Right ventricle myocardium superior (tissue), 1 donor: ENCODE measurements around the gene HMCN2. TPM values are rescaled to one million over a fixed set of nuclear protein-coding genes. Genes with fewer than 3 reads are reported as not detected.
"Not testable (repeated sequence)": the region's sequence is repeated elsewhere in the genome, so short reads cannot be mapped to it uniquely, and the experiment has no call there.

Source experiments
- ATAC-seq: fragments of 200-7000 bp; cut with Tn5 transposase; one replicate; pipeline ENCODE4 v1.9.1; 2020; ENCODE audit warnings: mild to moderate bottlenecking; ENCODE audit not compliant: poor library complexity
- DNase-seq: peaks from one replicate; pipeline ENCODE4 v3.0.0-alpha.2; 2020
- intact Hi-C: fragments of 100-400 bp; cut with DNase I; formaldehyde crosslinking; loops from one replicate; pipeline ENCODE4 v1.11.2; 2022
- total RNA-seq: library from RNA; stranded (reverse); fragmentation: NEBNext Ultra II Directional; extraction: Animal tissue kit (Norgen Biotek cat#: 25700); gene quantifications from one replicate; pipeline ENCODE4 v1.2.1, GENCODE V29; 2021
- donor health status: DM: no; HTN: yes; CAD: no; lungs with severe emphysema.

The HMCN2 gene
- total RNA-seq, 1 donor from 2014 or later, result 5.2 TPM

DNA sequence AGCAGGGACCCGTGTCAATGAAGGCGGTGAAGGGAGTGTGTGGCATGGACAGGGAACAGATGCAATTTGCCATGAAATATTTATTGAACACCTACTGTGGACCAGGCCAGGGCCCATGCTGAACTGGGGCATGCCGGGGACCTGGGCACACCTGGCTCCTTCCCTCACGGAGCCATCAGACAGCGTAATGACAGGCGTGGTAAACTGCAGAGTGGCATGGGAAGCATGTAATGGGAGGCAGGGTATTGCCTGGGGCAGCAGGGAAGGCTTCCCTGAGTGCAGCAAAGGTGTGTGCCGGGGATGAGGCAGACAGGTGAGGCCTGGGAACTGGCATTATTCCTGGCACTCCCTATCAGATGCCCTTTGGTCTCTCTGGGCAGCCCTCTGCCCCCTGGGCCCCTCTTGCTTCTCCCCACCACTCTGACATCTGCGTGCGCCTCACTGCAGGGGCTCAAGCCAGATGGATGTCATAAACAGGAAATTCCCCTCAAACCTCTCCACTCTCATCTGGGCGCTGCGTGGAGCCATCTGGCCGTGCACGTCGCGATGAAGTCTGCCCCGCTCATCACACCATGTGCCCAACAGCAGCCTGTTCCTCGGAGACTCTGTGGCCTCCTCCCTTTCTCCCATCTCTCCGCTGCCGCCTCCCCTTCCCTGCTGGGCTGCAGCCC lies 67.6 kb downstream of the HMCN2 start:
- peak; percentile 50 for DNase-seq
- ATAC-seq, result peak; percentile 8
- intact Hi-C loops, result no loop called here

DNA sequence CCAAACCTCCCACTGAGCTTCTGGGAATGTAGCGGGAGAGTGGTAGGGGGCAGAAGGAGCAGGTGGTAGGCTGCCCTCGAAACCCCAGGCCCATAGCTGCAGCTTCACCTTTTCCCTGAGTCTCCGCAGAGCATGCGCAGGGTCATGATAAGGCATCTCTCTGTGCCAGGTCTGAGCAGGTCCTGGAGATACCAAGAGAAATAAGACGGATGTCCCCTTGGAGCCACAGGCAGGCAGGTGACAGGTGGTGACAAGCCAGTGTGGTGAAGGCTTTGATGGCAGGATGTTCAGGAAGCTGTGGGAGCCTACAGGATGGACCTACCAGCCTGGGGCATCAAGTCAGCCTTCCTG lies 68.1 kb downstream of the HMCN2 start:
- DNase-seq (no peak), ATAC-seq (no peak)
- intact Hi-C loops, result no loop called here

GRCh38 chr9:130334915-130335314 lies 69.4 kb downstream of the HMCN2 start:
- DNase-seq (no peak), ATAC-seq (no peak)
- intact Hi-C loops, result no loop called here

- ATAC-seq (no peak), DNase-seq (no peak)
- intact Hi-C loops, result no loop called here
Measured at GRCh38 chr9:130336027-130336610, 70.6 kb downstream of the HMCN2 start.

GRCh38 chr9:130336885-130337284 lies 71.3 kb downstream of the HMCN2 start:
- intact Hi-C loops, result no loop called here
- peak; percentile 26 for DNase-seq
- no peak for ATAC-seq

DNA sequence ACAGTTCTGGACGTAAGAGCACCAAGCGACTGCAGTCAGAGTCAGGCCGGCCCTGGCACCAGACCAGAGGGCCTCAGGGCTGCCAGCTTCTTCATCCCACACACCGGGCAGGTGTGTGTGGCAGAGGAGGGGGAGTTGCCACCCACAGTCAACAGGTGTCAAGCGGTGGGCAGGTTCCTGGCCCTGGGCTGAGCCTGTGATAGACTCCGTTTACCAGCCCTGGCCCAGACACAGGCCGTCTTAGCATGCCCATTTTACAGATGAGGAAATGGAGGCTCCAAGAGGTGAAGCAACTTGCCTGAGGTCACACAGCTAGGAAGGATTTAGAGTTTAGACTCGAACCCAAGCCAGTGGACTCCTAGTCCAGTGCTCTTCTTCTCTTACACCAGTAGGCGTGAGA lies 71.8 kb downstream of the HMCN2 start:
- ATAC-seq, result no peak
- DNase-seq, result no peak
- intact Hi-C loops, result no loop called here

GRCh38 chr9:130337784-130338380 lies 72.3 kb downstream of the HMCN2 start:
- intact Hi-C loops, result no loop called here
- ATAC-seq (no peak), DNase-seq (peak; percentile 35)

GRCh38 chr9:130338891-130339290 lies 73.3 kb downstream of the HMCN2 start:
- ATAC-seq, intact Hi-C loops, DNase-seq: not testable (repeated sequence)

- no peak for DNase-seq
- no peak for ATAC-seq
- intact Hi-C loops, result no loop called here
Measured at GRCh38 chr9:130339306-130339705, 73.7 kb downstream of the HMCN2 start.

- DNase-seq (no peak), ATAC-seq (no peak)
- intact Hi-C loops, result loop anchor here (10.0 kb wide), 2 partner anchors 75 to 205 kb away; partner anchors contain the start of gene HMCN2
Measured at GRCh38 chr9:130340011-130340410, 74.5 kb downstream of the HMCN2 start.

- intact Hi-C loops, result loop anchor here (10.0 kb wide), 2 partner anchors 76 to 206 kb away; partner anchors contain the start of gene HMCN2
- not testable (repeated sequence) for ATAC-seq, DNase-seq
Measured at GRCh38 chr9:130340557-130340956, 75.0 kb downstream of the HMCN2 start.

GRCh38 chr9:130341128-130341527 lies 75.6 kb downstream of the HMCN2 start:
- intact Hi-C loops, result loop anchor here (10.0 kb wide), 2 partner anchors 76 to 206 kb away; partner anchors contain the start of gene HMCN2
- ATAC-seq, result no peak
- DNase-seq, result no peak

DNA sequence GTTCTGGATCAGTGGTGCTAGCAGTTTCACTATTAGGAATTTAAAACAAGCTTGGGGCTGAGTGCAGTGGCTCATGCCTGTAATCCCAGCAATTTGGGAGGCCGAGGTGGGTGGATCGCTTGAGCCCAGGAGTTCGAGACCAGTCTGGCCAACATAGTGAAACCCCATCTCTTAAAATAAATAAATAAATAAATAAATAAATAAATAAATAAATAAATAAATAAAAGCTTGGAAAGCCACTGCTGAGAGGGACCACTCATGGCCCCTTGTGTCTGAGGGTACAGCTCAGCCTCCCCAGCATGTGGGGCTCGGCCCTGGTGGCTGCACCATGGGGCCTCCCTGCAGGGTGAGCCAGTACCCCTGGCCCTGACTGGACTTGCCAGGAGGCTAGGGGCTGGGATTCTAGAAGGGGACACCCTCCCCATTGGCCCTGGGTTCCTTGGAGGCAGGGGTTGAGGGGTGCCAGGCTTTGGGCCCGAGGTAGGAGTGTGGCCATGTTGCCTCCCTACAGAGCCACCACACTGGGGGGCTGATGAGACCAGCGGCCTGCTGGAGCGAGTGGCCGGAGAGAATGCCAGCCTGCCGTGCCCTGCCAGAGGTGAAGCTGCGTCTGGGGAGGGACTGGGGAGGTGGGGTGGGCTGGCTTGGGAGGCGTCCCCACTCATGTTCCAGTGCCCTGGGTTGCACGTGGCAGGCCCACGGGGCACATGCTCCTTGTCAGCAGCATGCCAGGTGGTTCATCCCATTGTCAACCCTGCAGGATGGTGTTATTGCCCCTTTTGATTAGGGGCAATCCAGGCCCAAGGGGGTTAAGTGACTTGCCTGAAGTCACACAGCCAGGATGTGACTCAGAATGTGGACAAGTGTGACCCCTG lies 76.5 kb downstream of the HMCN2 start:
- intact Hi-C loops, result loop anchor here (10.0 kb wide), 2 partner anchors 77 to 207 kb away; partner anchors contain the start of gene HMCN2
- ATAC-seq (no peak), DNase-seq (no peak)

DNA sequence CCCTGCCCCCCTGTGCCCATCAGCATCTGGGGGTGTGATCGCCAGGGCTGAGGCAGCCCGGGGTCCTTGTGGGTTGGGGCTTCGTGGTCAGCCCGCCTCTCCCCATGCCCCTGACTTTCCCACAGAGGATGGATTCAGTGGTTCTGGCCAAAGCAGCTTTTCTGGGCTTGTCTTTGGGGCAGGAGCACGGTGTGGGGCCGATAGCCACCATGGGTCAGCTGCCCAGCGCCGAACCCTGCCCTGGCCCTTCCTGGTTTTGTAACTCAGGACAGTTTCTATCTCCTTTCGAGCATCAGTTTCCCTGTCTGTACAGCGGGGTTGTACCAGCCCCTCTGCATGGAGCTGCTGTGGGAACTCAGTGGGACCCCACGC lies 77.1 kb downstream of the HMCN2 start:
- no peak for ATAC-seq
- intact Hi-C loops, result loop anchor here (10.0 kb wide), 2 partner anchors 78 to 208 kb away; partner anchors contain the start of gene HMCN2
- DNase-seq, result no peak

DNA sequence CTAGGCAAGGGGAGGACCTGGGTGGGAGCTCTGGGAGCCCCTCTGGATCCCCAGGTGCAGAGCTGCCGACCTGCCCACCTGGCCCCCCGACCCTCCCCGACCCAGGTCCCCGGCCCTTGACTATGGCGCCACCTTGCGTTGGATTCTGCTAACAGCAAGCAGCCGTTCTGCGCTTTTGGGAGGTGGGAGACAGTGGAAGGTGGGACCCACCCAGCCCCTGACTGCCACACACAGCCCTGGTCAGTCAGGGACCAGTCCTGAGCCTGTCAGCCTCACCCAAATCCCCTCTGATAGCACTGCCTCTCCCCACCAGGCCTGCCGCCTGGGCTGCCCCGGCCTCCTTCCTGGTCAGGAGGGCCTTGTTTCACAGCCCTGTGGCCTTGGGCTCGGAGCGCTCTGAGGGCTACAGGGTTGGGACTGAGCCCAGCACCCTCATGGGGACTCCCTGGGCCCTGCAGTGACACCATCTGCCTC lies 77.9 kb downstream of the HMCN2 start:
- intact Hi-C loops, result loop anchor here (10.0 kb wide), 2 partner anchors 79 to 209 kb away; partner anchors contain the start of gene HMCN2
- no peak for DNase-seq
- peak; percentile 53 for ATAC-seq

GRCh38 chr9:130344366-130344765 lies 78.8 kb downstream of the HMCN2 start:
- ATAC-seq (no peak), DNase-seq (no peak)
- intact Hi-C loops, result loop anchor here (10.0 kb wide), 2 partner anchors 80 to 210 kb away; partner anchors contain the start of gene HMCN2

- DNase-seq (no peak), ATAC-seq (no peak)
- intact Hi-C loops, result loop anchor here (10.0 kb wide), 2 partner anchors 80 to 210 kb away; partner anchors contain the start of gene HMCN2
Measured at GRCh38 chr9:130345009-130345896, 79.7 kb downstream of the HMCN2 start.
